Testis (tissue), 2 donors: ENCODE measurements around the gene SERPINA9.

Source experiments
- CTCF ChIP-seq, 3 experiments: fragments of 450-650 bp in 2 of 3; fragments of 200-600 bp in 1 of 3; sonication (generic) in 1 of 3; IDR thresholded peaks; one replicate each; pipeline ENCODE4 v1.5.1; 2016 to 2019; ENCODE audit warnings: antibody characterized with exemption in 3 of 3, mild to moderate bottlenecking in 2 of 3, moderate library complexity in 1 of 3
- POLR2A ChIP-seq: fragments of 450-650 bp; IDR thresholded peaks from one replicate; pipeline ENCODE4 v1.6.1; 2017; ENCODE audit warnings: antibody characterized with exemption, mild to moderate bottlenecking, moderate library complexity

DNA sequence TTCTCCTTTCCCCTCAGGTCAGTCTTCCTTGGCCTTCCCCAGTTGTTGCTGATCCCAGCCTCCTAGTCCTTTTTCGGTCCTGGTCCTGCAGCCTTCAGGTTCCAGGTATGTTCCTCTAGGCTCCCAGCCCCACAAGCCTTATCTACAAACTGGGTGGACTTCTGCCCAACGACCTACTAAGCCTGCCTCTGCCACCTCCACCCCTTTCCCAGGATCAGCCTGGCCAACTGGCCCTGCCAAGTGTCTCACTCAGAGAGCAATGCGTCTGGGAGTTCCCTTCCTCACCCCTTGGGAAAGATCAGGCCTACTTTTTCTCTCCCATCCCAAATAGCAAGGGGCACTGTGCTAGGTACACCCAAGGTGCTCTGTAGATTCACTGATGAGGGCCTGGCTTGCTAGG is 33.4 kb upstream of the SERPINA9 start, which contains the start of gene SERPINA12:
- TF ChIP-seq CTCF (IDR thresholded peaks at IDR 0.05) (no peak), POLR2A (no peak)
